NOMO-1 (cell line): ENCODE results near the gene SDR42E1.
"Not testable (repeated sequence)": the region's sequence is repeated elsewhere in the genome, so short reads cannot be mapped to it uniquely, and the experiment has no call there.

Experiments used
- DNase-seq, 2 experiments: peaks; one replicate each; lab custom pipeline; 2025; ENCODE audit not compliant: unreplicated experiment in 2 of 2; lab: John Stamatoyannopoulos, UW

SDR42E1 gene

GRCh38 chr16:82005027-82005830 lies 6.0 kb downstream of the SDR42E1 start:
- DNase-seq, result no peak

GRCh38 chr16:82004601-82005000 lies 6.7 kb downstream of the SDR42E1 start:
- no peak for DNase-seq

- DNase-seq, result no peak
Observed at GRCh38 chr16:82002831-82003230, 8.4 kb downstream of the SDR42E1 start.

- no peak for DNase-seq
Observed at GRCh38 chr16:81997738-81998137, 13.5 kb downstream of the SDR42E1 start.

- DNase-seq, result no peak
Observed at GRCh38 chr16:81996664-81997509, 14.4 kb downstream of the SDR42E1 start.

GRCh38 chr16:81995651-81996050 lies 15.6 kb downstream of the SDR42E1 start:
- no peak for DNase-seq

- no peak for DNase-seq
Observed at GRCh38 chr16:81994485-81994884, 16.8 kb downstream of the SDR42E1 start.

- no peak for DNase-seq
Observed at GRCh38 chr16:81992859-81993258, 18.4 kb downstream of the SDR42E1 start.

GRCh38 chr16:81987706-81988105 lies 23.6 kb downstream of the SDR42E1 start:
- DNase-seq, result no peak

- no peak for DNase-seq
Observed at GRCh38 chr16:81987121-81987520, 24.1 kb downstream of the SDR42E1 start.

GRCh38 chr16:81977335-81977942 lies 33.8 kb downstream of the SDR42E1 start:
- DNase-seq, result not testable (repeated sequence)

- DNase-seq, result no peak
Observed at GRCh38 chr16:81975637-81976036, 35.6 kb downstream of the SDR42E1 start.

- DNase-seq, result no peak
Observed at GRCh38 chr16:81973737-81974136, 37.5 kb downstream of the SDR42E1 start.

GRCh38 chr16:81971853-81972252 lies 39.4 kb downstream of the SDR42E1 start:
- DNase-seq, result no peak

- peak; percentile 13 to 74 for DNase-seq
Observed at GRCh38 chr16:81967358-81967757, 43.9 kb downstream of the SDR42E1 start.

GRCh38 chr16:81964808-81965207 lies 46.5 kb downstream of the SDR42E1 start:
- no peak for DNase-seq

- peak; percentile 72 to 78 for DNase-seq
Observed at GRCh38 chr16:81956213-81956948, 54.9 kb downstream of the SDR42E1 start.

GRCh38 chr16:81951564-81951963 lies 59.7 kb downstream of the SDR42E1 start:
- DNase-seq, result no peak

GRCh38 chr16:81946206-81946605 lies 65.1 kb downstream of the SDR42E1 start:
- no peak for DNase-seq

- no peak for DNase-seq
Observed at GRCh38 chr16:81945665-81946064, 65.6 kb downstream of the SDR42E1 start.
